Islet precursor cell (in vitro differentiated cells): ENCODE results near the gene ST8SIA5.

ENCODE experiments used
- DNase-seq: peaks from one replicate; pipeline ENCODE4 v3.0.0-alpha.2; 2018

Gene ST8SIA5

GRCh38 chr18:46663539-46663938 lies 93.3 kb downstream of the ST8SIA5 start:
- no peak for DNase-seq

GRCh38 chr18:46660957-46661749 lies 95.7 kb downstream of the ST8SIA5 start:
- DNase-seq: peak; percentile 64

GRCh38 chr18:46659484-46659883 lies 97.4 kb downstream of the ST8SIA5 start:
- no peak for DNase-seq

- no peak for DNase-seq
These were observed 99.5 kb downstream of the ST8SIA5 start, which contains the start of gene LOXHD1 for GRCh38 chr18:46657115-46657955. TSS of gene LOXHD1 (minus strand) at chr18:46657220. CDS start at chr18:46657033, 187 bp downstream.

GRCh38 chr18:46656326-46657114 lies 100.3 kb downstream of the ST8SIA5 start:
- DNase-seq: no peak

- no peak for DNase-seq
These were observed 104.5 kb downstream of the ST8SIA5 start for GRCh38 chr18:46652372-46652771.

GRCh38 chr18:46650681-46651080 lies 106.2 kb downstream of the ST8SIA5 start:
- DNase-seq: no peak

- no peak for DNase-seq
These were observed 107.6 kb downstream of the ST8SIA5 start for GRCh38 chr18:46649071-46649862.

GRCh38 chr18:46646468-46646867 lies 110.4 kb downstream of the ST8SIA5 start:
- DNase-seq: no peak

- DNase-seq: no peak
These were observed 114.3 kb downstream of the ST8SIA5 start for GRCh38 chr18:46642561-46642960.

- no peak for DNase-seq
These were observed 114.9 kb downstream of the ST8SIA5 start for GRCh38 chr18:46641917-46642316.

- no peak for DNase-seq
These were observed 117.5 kb downstream of the ST8SIA5 start for GRCh38 chr18:46639386-46639785.

GRCh38 chr18:46636040-46636630 lies 120.7 kb downstream of the ST8SIA5 start:
- DNase-seq: peak; percentile 22

GRCh38 chr18:46632401-46633071 lies 124.3 kb downstream of the ST8SIA5 start:
- no peak for DNase-seq

GRCh38 chr18:46630991-46631390 lies 125.9 kb downstream of the ST8SIA5 start:
- no peak for DNase-seq

- DNase-seq: no peak
These were observed 126.7 kb downstream of the ST8SIA5 start for GRCh38 chr18:46630160-46630559.

- no peak for DNase-seq
These were observed 127.5 kb downstream of the ST8SIA5 start for GRCh38 chr18:46629361-46629760.

- DNase-seq: no peak
These were observed 128.6 kb downstream of the ST8SIA5 start for GRCh38 chr18:46628206-46628605.

- no peak for DNase-seq
These were observed 129.7 kb downstream of the ST8SIA5 start for GRCh38 chr18:46627136-46627535.

- no peak for DNase-seq
These were observed 131.8 kb downstream of the ST8SIA5 start for GRCh38 chr18:46625069-46625468.

- no peak for DNase-seq
These were observed 132.7 kb downstream of the ST8SIA5 start for GRCh38 chr18:46624127-46624526.
